Subcutaneous adipose tissue (tissue), 4 donors: ENCODE data around the gene ADCY1. TPM values are rescaled to one million over a fixed set of nuclear protein-coding genes. Genes with fewer than 3 reads are reported as not detected.

ENCODE experiments used
- CTCF ChIP-seq: fragments of 450-650 bp; IDR thresholded peaks from one replicate; pipeline ENCODE4 v1.5.1; 2016; ENCODE audit warnings: low read depth, mild to moderate bottlenecking, control low read depth, antibody characterized with exemption, moderate library complexity
- total RNA-seq, 4 donors: library from RNA; depleted of rRNA; stranded (reverse); fragments of >200 nt; gene quantifications; one replicate each; pipeline ENCODE4 v1.1.0, GENCODE V29; 2016

The ADCY1 gene
- total RNA-seq, 4 donors from 2014 or later: 0.94 to 3.1 (median 1.6) TPM

DNA sequence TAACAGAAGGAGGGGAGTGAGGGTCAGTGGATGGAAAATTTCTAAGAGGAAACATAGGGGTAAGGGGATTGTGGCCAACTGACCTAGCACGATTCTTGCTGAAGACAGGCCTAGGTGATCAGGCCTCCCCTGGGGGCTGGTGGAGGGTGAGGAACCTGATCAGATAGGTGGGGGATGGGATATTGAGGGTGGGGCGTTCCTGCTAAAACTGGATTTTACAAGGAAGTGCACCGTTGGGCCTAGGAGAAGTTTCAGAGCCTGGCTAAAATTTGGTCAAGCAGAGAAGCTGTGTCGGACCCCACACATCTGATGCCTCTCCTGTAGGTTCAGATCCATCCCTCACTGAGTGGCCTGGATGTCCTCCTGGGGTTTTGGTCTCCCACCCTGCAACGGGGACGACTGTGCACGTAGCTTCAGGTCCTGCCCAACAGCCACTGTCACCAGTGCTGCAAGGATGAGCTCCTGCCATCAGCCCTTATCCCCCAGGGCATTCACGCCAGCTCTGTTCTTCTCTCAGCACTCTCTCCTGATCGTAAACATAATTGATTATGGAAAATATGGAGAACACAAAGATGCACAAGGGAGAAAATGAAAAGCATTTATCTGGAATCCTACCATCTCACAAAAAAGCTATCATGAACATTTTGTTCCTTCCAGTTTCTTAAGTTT is 89.9 kb downstream of the ADCY1 start:
- TF ChIP-seq CTCF: no peak

DNA sequence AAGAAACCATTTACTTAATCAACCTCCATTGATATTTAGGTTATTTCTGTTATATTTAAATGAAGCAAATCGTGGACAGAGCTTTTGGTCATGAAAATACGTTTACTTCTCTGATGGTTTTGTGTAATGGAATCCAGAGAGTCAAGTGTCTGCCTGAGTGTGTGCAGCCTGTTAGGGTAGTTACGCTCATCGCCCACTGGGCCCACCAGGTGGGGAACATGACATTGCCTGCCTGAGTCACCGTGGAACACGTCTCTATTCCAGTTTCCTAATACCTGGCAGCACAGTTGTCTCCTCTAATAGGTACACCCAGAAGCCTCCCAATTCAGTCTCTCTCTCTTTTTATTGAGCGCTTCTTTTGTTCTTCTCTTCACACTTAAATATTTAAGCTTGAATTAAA is 91.0 kb downstream of the ADCY1 start:
- no peak for TF ChIP-seq CTCF

GRCh38 chr7:45670227-45670626 is 96.1 kb downstream of the ADCY1 start:
- no peak for TF ChIP-seq CTCF

GRCh38 chr7:45670717-45671116 is 96.5 kb downstream of the ADCY1 start:
- no peak for TF ChIP-seq CTCF

DNA sequence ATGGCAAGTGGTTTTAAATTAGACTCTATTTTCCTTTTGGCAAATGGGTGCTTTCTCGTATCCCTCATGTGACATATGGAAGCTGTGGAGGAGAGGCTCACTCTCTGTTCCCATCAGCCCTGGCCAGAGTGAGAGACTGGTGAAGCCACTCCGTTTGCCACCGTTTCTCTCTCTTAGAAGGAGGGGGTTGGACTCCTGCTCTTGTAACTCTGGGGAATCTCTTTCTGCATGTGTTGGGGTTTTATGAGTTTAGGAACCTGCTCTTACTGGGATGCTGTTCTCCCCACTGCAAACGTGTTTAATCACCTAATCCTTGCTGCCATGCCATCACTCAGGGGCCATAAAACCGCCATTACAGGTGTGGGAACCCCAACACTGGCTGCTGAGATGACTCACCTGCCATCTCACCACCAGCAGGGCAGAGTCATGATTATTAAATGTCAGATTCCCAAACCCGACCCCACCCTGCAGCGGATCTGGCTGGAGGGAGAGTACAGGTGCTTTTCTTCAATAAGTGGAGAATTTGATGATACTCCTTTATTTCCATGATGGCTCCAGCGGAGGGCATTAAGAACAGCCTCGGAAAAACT is 103.2 kb downstream of the ADCY1 start:
- no peak for TF ChIP-seq CTCF

DNA sequence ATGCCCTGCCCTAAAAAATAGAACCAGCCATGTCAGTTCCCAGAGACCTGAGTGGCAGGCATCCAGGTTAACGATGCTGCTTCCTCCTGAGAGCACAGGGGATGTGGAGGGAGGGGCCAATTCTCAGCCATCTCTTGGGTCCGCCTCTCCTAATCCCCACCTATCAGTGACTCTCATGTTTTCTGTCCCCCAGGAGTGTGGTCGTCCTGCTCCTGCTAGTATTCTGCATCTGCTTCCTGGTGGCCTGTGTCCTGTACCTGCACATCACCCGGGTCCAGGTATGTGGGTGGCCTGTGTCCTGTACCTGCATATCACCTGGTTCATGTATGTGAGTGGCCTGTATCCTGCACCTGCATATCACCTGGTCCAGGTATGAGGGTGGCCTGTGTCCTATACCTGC is 105.3 kb downstream of the ADCY1 start:
- no peak for TF ChIP-seq CTCF

- no peak for TF ChIP-seq CTCF
Observed at GRCh38 chr7:45680776-45681175, 106.6 kb downstream of the ADCY1 start.
